ENCODE data around the gene UPF2.
"Not testable (repeated sequence)": the region's sequence is repeated elsewhere in the genome, so short reads cannot be mapped to it uniquely, and the experiment has no call there.

The UPF2 gene

GRCh38 chr10:12042797-12043651, at the start of gene UPF2:
Gene UPF2, minus strand, starts transcription at chr10:12042809. Its CDS starts 7,386 bp downstream, at chr10:12035423.
- FAIRE-seq = no peak

- FAIRE-seq = no peak
Observed at GRCh38 chr10:12091421-12091820, 48.8 kb upstream of the UPF2 start.

- no peak for FAIRE-seq
Observed at GRCh38 chr10:12088919-12089318, 46.3 kb upstream of the UPF2 start.

- no peak for FAIRE-seq
Observed at GRCh38 chr10:12081879-12082557, 39.4 kb upstream of the UPF2 start.

- no peak for FAIRE-seq
Observed at GRCh38 chr10:12081470-12081869, 38.9 kb upstream of the UPF2 start.

GRCh38 chr10:12077580-12078180, 35.1 kb upstream of the UPF2 start:
- no peak for FAIRE-seq

- no peak for FAIRE-seq
Observed at GRCh38 chr10:12073526-12073925, 30.9 kb upstream of the UPF2 start.

- not testable (repeated sequence) for FAIRE-seq
Observed at GRCh38 chr10:12071441-12071840, 28.8 kb upstream of the UPF2 start.

GRCh38 chr10:12068449-12069269, 26.1 kb upstream of the UPF2 start, which contains the start of gene DHTKD1:
Gene DHTKD1, plus strand, starts transcription at chr10:12068954. Its CDS starts 80 bp downstream, at chr10:12069034.
- no peak for FAIRE-seq

- no peak for FAIRE-seq
Observed at GRCh38 chr10:12067336-12067735, 24.7 kb upstream of the UPF2 start.

- no peak for FAIRE-seq
Observed at GRCh38 chr10:12063483-12063818, 20.8 kb upstream of the UPF2 start.

GRCh38 chr10:12062754-12063482, 20.3 kb upstream of the UPF2 start:
- FAIRE-seq = no peak

- FAIRE-seq = no peak
Observed at GRCh38 chr10:12061124-12061523, 18.5 kb upstream of the UPF2 start.

GRCh38 chr10:12056748-12057147, 14.1 kb upstream of the UPF2 start:
- FAIRE-seq = no peak

- FAIRE-seq = no peak
Observed at GRCh38 chr10:12055732-12056131, 13.1 kb upstream of the UPF2 start.

GRCh38 chr10:12051241-12051640, 8.6 kb upstream of the UPF2 start:
- no peak for FAIRE-seq

GRCh38 chr10:12050528-12050927, 7.9 kb upstream of the UPF2 start:
- FAIRE-seq = no peak

GRCh38 chr10:12048547-12048946, 5.9 kb upstream of the UPF2 start:
- FAIRE-seq = no peak

- FAIRE-seq = no peak
Observed at GRCh38 chr10:12045596-12045995, 3.0 kb upstream of the UPF2 start.

GRCh38 chr10:12042409-12042796, 206 bp downstream of the UPF2 start:
- FAIRE-seq = no peak

- FAIRE-seq = no peak
Observed at GRCh38 chr10:12041766-12042408, 722 bp downstream of the UPF2 start.

Measured in colon (tissue), 2 donors.